ENCODE measurements around the gene DCAF12. TPM values are rescaled to one million over a fixed set of nuclear protein-coding genes. Genes with fewer than 3 reads are reported as not detected.
"Not testable (repeated sequence)": the region's sequence is repeated elsewhere in the genome, so short reads cannot be mapped to it uniquely, and the experiment has no call there.

The DCAF12 gene
- total and polyA plus RNA-seq, 9 donors: 17.2 to 65.5 (median 24.8) TPM

GRCh38 chr9:34047864-34048726 lies 78.4 kb downstream of the DCAF12 start:
- H3K27ac ChIP-seq: peak overlapping the region; percentile 86 to 97
- peak in 2 of 5 donors; percentile 45 to 64 for DNase-seq
- no peaks in the 10 kb centered on the region for H3K36me3 ChIP-seq
- peaks cover 6% of the 10 kb centered on the region for H3K4me1 ChIP-seq (ENCODE audit: insufficient read depth)
- intact Hi-C loops (cut with DNase I): loop anchor here in 1 of 4 donors (5.0 kb wide), 1 partner anchor 231 kb away; the partner anchor contains the start of gene UBE2R2
- TF ChIP-seq EP300 (IDR thresholded peaks at IDR 0.05) (no peak), CTCF (IDR thresholded peaks at IDR 0.05) (no peak), POLR2A (IDR thresholded peaks at IDR 0.05) (no peak)
- no peaks in the 10 kb centered on the region for H3K27me3 ChIP-seq
- H3K9me3 ChIP-seq: no peaks in the 10 kb centered on the region
- WGBS, 3 donors: 2% methylated on average over 29 of the region's 29 CpGs
- peak overlapping the region; percentile 86 for H3K4me3 ChIP-seq

- no peak overlapping the region for H3K4me3 ChIP-seq
- intact Hi-C loops (cut with DNase I): loop anchor here in 1 of 4 donors (5.0 kb wide), 1 partner anchor 230 kb away; the partner anchor contains the start of gene UBE2R2
- DNase-seq: no peak
- 76 to 81% (median 76%) methylated on average over 5 of the region's 5 CpGs for WGBS, 3 donors
- H3K9me3 ChIP-seq: no peaks in the 10 kb centered on the region
- peaks cover 6% of the 10 kb centered on the region for H3K4me1 ChIP-seq (ENCODE audit: insufficient read depth)
- TF ChIP-seq EP300 (IDR thresholded peaks at IDR 0.05) (no peak), POLR2A (IDR thresholded peaks at IDR 0.05) (no peak), CTCF (IDR thresholded peaks at IDR 0.05) (no peak)
- H3K27me3 ChIP-seq: no peaks in the 10 kb centered on the region
- H3K27ac ChIP-seq: no peak overlapping the region
- no peaks in the 10 kb centered on the region for H3K36me3 ChIP-seq
These were observed 79.6 kb downstream of the DCAF12 start for GRCh38 chr9:34046784-34047379.

- peaks cover 6% of the 10 kb centered on the region for H3K4me1 ChIP-seq (ENCODE audit: insufficient read depth)
- TF ChIP-seq CTCF (IDR thresholded peaks at IDR 0.05) (no peak), POLR2A (IDR thresholded peaks at IDR 0.05) (no peak), EP300 (IDR thresholded peaks at IDR 0.05) (no peak)
- H3K27ac ChIP-seq: no peak overlapping the region
- no peaks in the 10 kb centered on the region for H3K9me3 ChIP-seq
- H3K27me3 ChIP-seq: no peaks in the 10 kb centered on the region
- 43 to 65% (median 48%) methylated on average over 3 of the region's 3 CpGs for WGBS, 3 donors
- no peak for DNase-seq
- H3K4me3 ChIP-seq: no peak overlapping the region
- H3K36me3 ChIP-seq: no peaks in the 10 kb centered on the region
- intact Hi-C loops (cut with DNase I): loop anchor here in 1 of 4 donors (5.0 kb wide), 1 partner anchor 229 kb away; the partner anchor contains the start of gene UBE2R2
These were observed 80.6 kb downstream of the DCAF12 start for GRCh38 chr9:34045903-34046302.

GRCh38 chr9:34042074-34042473 lies 84.4 kb downstream of the DCAF12 start:
- 96 to 97% (median 97%) methylated on average over 10 of the region's 10 CpGs for WGBS, 3 donors
- intact Hi-C loops (cut with DNase I); H3K4me1 ChIP-seq (ENCODE audit: insufficient read depth); H3K27me3 ChIP-seq; H3K27ac ChIP-seq; H3K36me3 ChIP-seq; H3K4me3 ChIP-seq; DNase-seq; H3K9me3 ChIP-seq: not testable (repeated sequence)

GRCh38 chr9:34038851-34039250 lies 87.6 kb downstream of the DCAF12 start:
- 95 to 98% (median 98%) methylated on average over 24 to 37 of the region's 37 CpGs for WGBS, 3 donors

More at GRCh38 chr9:34038851-34039250, 87.6 kb downstream of the DCAF12 start:
- H3K36me3 ChIP-seq; H3K27me3 ChIP-seq; H3K9me3 ChIP-seq; H3K4me1 ChIP-seq (ENCODE audit: insufficient read depth); H3K27ac ChIP-seq; DNase-seq; H3K4me3 ChIP-seq; intact Hi-C loops (cut with DNase I): not testable (repeated sequence)
